Cardiac muscle cell (in vitro differentiated cells and primary cell): ENCODE measurements around the gene SCAI. TPM values are rescaled to one million over a fixed set of nuclear protein-coding genes. Genes with fewer than 3 reads are reported as not detected.

ENCODE experiments used
- DNase-seq, 2 donors: peaks; one replicate each; pipeline versions ENCODE4 v3.0.0 to v3.0.0-alpha.2; 2010 to 2017; ENCODE audit warnings: low read depth in 1 of 2, low spot score in 1 of 2
- H3K27ac ChIP-seq: fragments of 200-600 bp; sonication (generic); 2 replicates; pipeline ENCODE4 v1.5.1; 2016
- H3K27me3 ChIP-seq: fragments of 200-600 bp; sonication (generic); 2 replicates; pipeline ENCODE4 v1.6.0; 2016; ENCODE audit warnings: control low read depth
- H3K36me3 ChIP-seq: fragments of 200-600 bp; sonication (generic); 2 replicates; pipeline ENCODE4 v1.5.1; 2016; ENCODE audit warnings: control low read depth
- H3K4me1 ChIP-seq: fragments of 200-600 bp; sonication (generic); 2 replicates; pipeline ENCODE4 v1.8.1; 2017; ENCODE audit warnings: low read depth, mild to moderate bottlenecking, mixed run types
- H3K4me3 ChIP-seq: fragments of 200-600 bp; sonication (generic); 2 replicates; pipeline ENCODE4 v1.5.1; 2016; ENCODE audit warnings: mild to moderate bottlenecking
- H3K9me3 ChIP-seq: fragments of 200-600 bp; sonication (generic); 2 replicates; pipeline ENCODE4 v1.5.1; 2017; ENCODE audit warnings: low read depth, mild to moderate bottlenecking, control low read depth
- CTCF ChIP-seq: IDR thresholded peaks from 2 replicates; pipeline ENCODE4 v1.5.1; 2012; ENCODE audit warnings: low read depth, mild to moderate bottlenecking, low read length
- polyA plus RNA-seq: library from polyadenylated mRNA; unstranded; fragments of >200 nt; fragmentation: Nextera tagmentation; extraction: Ambion mirVana; gene quantifications from 2 replicates; pipeline ENCODE4 v1.2.1, GENCODE V29; 2016
- total RNA-seq: library from RNA; depleted of rRNA; stranded (reverse); fragments of >200 nt; gene quantifications from 2 replicates; pipeline ENCODE4 v1.2.3, GENCODE V29; 2016

The SCAI gene
- total and polyA plus RNA-seq, 2 experiments from 2014 or later = 4.4 to 15.0 TPM

- TF ChIP-seq CTCF = no peak
- DNase-seq = no peak
- no peaks in the 10 kb centered on the region for H3K27me3 ChIP-seq
These were observed 197.2 kb downstream of the SCAI start for GRCh38 chr9:124946167-124946566.

GRCh38 chr9:124941679-124942561 is 201.4 kb downstream of the SCAI start:
- peak overlapping the region; percentile 65 for H3K4me3 ChIP-seq
- DNase-seq = peak; percentile 70
- peak; percentile 10 for TF ChIP-seq CTCF
- H3K27me3 ChIP-seq = no peaks in the 10 kb centered on the region
- H3K27ac ChIP-seq = peak overlapping the region; percentile 98
- H3K36me3 ChIP-seq = peaks cover 6% of the 10 kb centered on the region
- no peaks in the 10 kb centered on the region for H3K9me3 ChIP-seq
- H3K4me1 ChIP-seq = peaks cover 19% of the 10 kb centered on the region

More at GRCh38 chr9:124946167-124946566, 197.2 kb downstream of the SCAI start:
- Histone ChIP-seq H3K27ac (no peak overlapping the region), H3K4me3 (no peak overlapping the region), H3K9me3 (no peaks in the 10 kb centered on the region), H3K4me1 (peaks cover 12% of the 10 kb centered on the region), H3K36me3 (no peaks in the 10 kb centered on the region)

- Histone ChIP-seq H3K36me3 (peaks cover 11% of the 10 kb centered on the region), H3K27ac (peak within 1 kb of the TSS; percentile 98), H3K4me3 (peak within 1 kb of the TSS; percentile 65), H3K9me3 (no peaks in the 10 kb centered on the region), H3K4me1 (peaks cover 19% of the 10 kb centered on the region), H3K27me3 (no peaks in the 10 kb centered on the region)
- peak; percentile 97 to 98 for DNase-seq
- TF ChIP-seq CTCF = no peak
These were observed 202.2 kb downstream of the SCAI start, which contains the start of gene GOLGA1 for GRCh38 chr9:124940894-124941678. TSS of gene GOLGA1 (minus strand) at chr9:124941083. CDS start at chr9:124938711, 2,372 bp downstream.

GRCh38 chr9:124940521-124940893 is 202.8 kb downstream of the SCAI start:
- Histone ChIP-seq H3K4me1 (peaks cover 19% of the 10 kb centered on the region), H3K9me3 (no peaks in the 10 kb centered on the region), H3K27me3 (no peaks in the 10 kb centered on the region), H3K4me3 (peak overlapping the region; percentile 65), H3K27ac (peak overlapping the region; percentile 98), H3K36me3 (peaks cover 11% of the 10 kb centered on the region)
- TF ChIP-seq CTCF = no peak
- peak in 1 of 2 donors; percentile 5 for DNase-seq

GRCh38 chr9:124939944-124940343 is 203.4 kb downstream of the SCAI start:
- DNase-seq = no peak
- peak overlapping the region; percentile 98 for H3K27ac ChIP-seq

More at GRCh38 chr9:124939944-124940343, 203.4 kb downstream of the SCAI start:
- TF ChIP-seq CTCF = no peak
- no peaks in the 10 kb centered on the region for H3K27me3 ChIP-seq
- H3K4me1 ChIP-seq = peaks cover 19% of the 10 kb centered on the region
- peaks cover 11% of the 10 kb centered on the region for H3K36me3 ChIP-seq
- H3K9me3 ChIP-seq = no peaks in the 10 kb centered on the region
- H3K4me3 ChIP-seq = peak overlapping the region; percentile 65
